Lower lobe of right lung (tissue), 2 donors: Measurements from ENCODE around the gene ASMT. TPM values are rescaled to one million over a fixed set of nuclear protein-coding genes. Genes with fewer than 3 reads are reported as not detected.

Source experiments
- ATAC-seq, 2 donors: fragments of 200-7000 bp; cut with Tn5 transposase; one replicate each; pipeline ENCODE4 v1.9.1; 2020 to 2022; ENCODE audit warnings: mild to moderate bottlenecking in 2 of 2, moderate library complexity in 2 of 2
- DNase-seq: peaks from one replicate; pipeline ENCODE4 v3.0.0-alpha.2; 2020
- H3K27ac ChIP-seq: fragments of 200-600 bp; one replicate; pipeline ENCODE4 v1.8.0; 2022
- H3K27me3 ChIP-seq: fragments of 200-600 bp; one replicate; pipeline ENCODE4 v1.8.0; 2022; ENCODE audit warnings: low read depth
- H3K36me3 ChIP-seq: fragments of 200-600 bp; one replicate; pipeline ENCODE4 v1.8.0; 2022; ENCODE audit warnings: mild to moderate bottlenecking
- H3K4me1 ChIP-seq: fragments of 200-600 bp; one replicate; pipeline ENCODE4 v1.8.0; 2022
- H3K4me3 ChIP-seq: fragments of 200-600 bp; one replicate; pipeline ENCODE4 v1.8.0; 2022; ENCODE audit warnings: mild to moderate bottlenecking
- H3K9me3 ChIP-seq: fragments of 200-600 bp; one replicate; pipeline ENCODE4 v1.8.0; 2022
- intact Hi-C: fragments of 100-400 bp; cut with DNase I; formaldehyde crosslinking; loops from one replicate; pipeline ENCODE4 v1.11.0; 2022
- total RNA-seq: library from RNA; stranded (reverse); fragmentation: NEBNext Ultra II Directional; extraction: Animal tissue kit (Norgen Biotek cat#: 25700); gene quantifications from one replicate; pipeline ENCODE4 v1.2.1, GENCODE V29; 2021
- TF ChIP-seq, protein P1 (sequence below): fragments of 200-600 bp; IDR thresholded peaks from one replicate; pipeline ENCODE4 v1.8.0; 2022; ENCODE audit warnings: antibody characterized with exemption, mild to moderate bottlenecking
- donor health status: DM: no; HTN: yes; CAD: no; lungs with severe emphysema.

Gene ASMT
- total RNA-seq, 1 donor from 2014 or later: not detected

DNA sequence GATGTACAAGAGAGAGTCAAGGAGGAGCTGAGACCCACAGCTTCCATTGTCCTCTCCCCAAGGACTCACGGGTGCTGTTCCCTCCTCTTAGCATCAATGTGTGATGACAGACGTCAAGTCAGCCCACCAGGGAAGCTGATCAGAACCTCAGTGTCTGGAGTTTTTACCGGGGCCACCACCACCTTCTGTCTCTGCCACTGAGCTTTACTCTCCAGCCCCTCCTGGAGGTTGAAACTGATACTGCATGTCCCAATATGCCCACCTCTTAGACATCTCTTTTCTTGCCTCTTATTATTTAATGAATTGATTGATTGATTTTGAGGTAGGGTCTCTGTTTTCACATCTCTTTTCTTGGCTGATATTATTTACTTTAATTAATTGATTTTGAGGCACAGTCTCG lies 33.7 kb upstream of the ASMT start:
- intact Hi-C loops: no loop called here
- no peak overlapping the region for H3K27ac ChIP-seq
- H3K36me3 ChIP-seq: no peaks in the 10 kb centered on the region
- H3K4me3 ChIP-seq: no peak overlapping the region
- DNase-seq (no peak), ATAC-seq (peak; percentile 61 to 89)
- TF ChIP-seq, protein P1, sequence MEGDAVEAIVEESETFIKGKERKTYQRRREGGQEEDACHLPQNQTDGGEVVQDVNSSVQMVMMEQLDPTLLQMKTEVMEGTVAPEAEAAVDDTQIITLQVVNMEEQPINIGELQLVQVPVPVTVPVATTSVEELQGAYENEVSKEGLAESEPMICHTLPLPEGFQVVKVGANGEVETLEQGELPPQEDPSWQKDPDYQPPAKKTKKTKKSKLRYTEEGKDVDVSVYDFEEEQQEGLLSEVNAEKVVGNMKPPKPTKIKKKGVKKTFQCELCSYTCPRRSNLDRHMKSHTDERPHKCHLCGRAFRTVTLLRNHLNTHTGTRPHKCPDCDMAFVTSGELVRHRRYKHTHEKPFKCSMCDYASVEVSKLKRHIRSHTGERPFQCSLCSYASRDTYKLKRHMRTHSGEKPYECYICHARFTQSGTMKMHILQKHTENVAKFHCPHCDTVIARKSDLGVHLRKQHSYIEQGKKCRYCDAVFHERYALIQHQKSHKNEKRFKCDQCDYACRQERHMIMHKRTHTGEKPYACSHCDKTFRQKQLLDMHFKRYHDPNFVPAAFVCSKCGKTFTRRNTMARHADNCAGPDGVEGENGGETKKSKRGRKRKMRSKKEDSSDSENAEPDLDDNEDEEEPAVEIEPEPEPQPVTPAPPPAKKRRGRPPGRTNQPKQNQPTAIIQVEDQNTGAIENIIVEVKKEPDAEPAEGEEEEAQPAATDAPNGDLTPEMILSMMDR: peak; percentile 87
- H3K27me3 ChIP-seq: no peaks in the 10 kb centered on the region
- H3K9me3 ChIP-seq: no peaks in the 10 kb centered on the region
- no peaks in the 10 kb centered on the region for H3K4me1 ChIP-seq

DNA sequence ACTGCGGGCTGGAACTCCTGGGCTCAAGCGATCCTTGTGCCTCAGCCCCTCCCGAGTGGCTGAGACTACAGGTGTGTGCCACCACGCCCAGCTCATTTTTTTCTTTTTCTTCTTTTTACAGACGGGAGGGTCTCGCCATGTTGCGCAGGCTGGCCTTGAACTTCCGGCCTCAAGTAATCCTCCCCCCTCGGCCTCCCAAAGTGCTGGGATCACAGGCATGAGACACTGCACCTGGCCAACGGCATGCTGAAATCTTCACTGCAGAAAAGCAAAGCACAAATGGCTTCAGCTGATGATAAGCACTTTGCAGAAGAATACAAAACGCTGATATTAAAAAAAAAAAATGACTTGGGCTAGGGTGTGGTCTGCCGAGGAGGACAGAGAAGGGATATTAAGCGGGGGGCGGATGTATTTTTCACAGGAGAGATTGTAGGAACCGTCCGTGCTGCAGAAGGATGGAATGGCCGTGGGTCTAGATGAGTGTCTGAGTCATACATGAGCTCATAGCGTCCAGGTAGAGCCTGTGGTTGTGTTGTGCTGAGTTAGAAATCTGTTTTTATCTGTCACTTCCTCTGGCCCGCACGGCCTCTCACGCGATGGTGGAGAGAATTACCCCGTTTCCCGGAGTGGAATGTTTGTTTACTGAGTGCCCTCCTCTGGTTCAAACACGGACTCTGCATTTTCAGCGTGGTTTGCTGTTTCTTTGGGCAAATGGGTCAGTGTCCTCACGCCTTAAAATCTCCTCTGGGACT lies 32.0 kb upstream of the ASMT start:
- Histone ChIP-seq H3K9me3 (no peaks in the 10 kb centered on the region), H3K27ac (no peak overlapping the region), H3K4me1 (no peaks in the 10 kb centered on the region), H3K36me3 (no peaks in the 10 kb centered on the region), H3K4me3 (no peak overlapping the region), H3K27me3 (no peaks in the 10 kb centered on the region)
- ATAC-seq (no peak), DNase-seq (no peak)
- TF ChIP-seq, protein P1: no peak
- intact Hi-C loops: no loop called here

DNA sequence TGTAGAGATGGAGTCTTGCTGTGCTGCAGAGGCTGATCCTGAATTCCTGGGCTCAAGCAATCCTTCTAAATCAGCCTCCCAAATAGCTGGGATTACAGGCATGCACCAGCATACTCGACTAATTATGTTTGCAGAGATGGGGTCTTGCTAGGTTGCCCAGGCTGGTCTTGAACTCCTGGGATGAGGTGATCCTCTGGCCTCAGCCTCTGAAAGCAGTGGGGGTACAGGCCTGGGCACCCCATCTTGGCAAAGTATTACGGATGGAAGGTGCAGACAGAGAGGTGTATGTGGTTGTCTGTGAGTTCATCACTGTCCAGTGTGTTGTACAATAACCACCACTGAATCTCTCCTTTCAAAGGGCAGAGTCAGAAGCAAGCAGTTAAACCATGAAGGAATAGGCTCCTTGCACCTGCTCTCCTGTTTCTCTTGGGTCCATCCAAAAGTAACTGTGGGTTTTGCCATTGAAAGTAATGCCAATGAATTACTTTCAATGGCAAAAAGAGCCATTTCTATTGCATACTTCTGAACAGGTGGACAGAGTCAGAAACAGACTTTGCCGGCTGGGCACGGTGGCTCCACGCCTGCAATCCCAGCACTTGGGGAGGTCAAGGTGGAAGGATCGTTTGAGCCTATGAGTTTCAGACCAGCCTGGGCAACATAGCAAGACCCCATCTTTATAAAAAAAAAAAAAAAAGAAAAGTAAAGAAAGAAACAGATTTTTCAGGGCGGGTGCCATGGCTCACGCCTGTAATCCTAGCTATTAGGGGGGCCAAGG lies 30.4 kb upstream of the ASMT start:
- Histone ChIP-seq H3K36me3 (no peaks in the 10 kb centered on the region), H3K4me1 (no peaks in the 10 kb centered on the region), H3K9me3 (no peaks in the 10 kb centered on the region), H3K27ac (no peak overlapping the region), H3K27me3 (no peaks in the 10 kb centered on the region), H3K4me3 (no peak overlapping the region)
- DNase-seq (no peak), ATAC-seq (no peak)
- TF ChIP-seq, protein P1: no peak
- intact Hi-C loops: no loop called here

DNA sequence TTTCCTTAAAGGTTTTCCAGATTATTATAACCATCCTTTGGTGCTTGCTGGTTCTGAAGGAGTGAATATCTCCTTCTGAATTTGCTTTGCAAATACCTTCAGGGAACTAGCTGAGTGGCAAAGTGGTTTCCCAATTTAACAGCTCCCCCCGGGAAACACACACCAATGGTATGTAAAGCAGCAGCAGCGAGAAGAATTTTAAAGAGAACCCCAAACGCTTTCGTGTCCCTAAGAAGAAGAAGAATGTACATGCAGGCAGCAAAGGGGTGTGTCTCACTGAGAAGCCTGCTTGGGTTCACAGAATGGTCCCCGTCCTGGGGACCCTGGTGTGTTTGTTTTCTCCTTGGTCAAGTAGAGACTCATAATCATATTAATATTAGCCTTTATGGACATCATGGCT lies 27.7 kb upstream of the ASMT start:
- H3K36me3 ChIP-seq: no peaks in the 10 kb centered on the region
- TF ChIP-seq, protein P1: no peak
- H3K4me3 ChIP-seq: no peak overlapping the region
- DNase-seq: no peak
- H3K27ac ChIP-seq: no peak overlapping the region
- H3K27me3 ChIP-seq: no peaks in the 10 kb centered on the region
- intact Hi-C loops: no loop called here
- no peak for ATAC-seq
- H3K4me1 ChIP-seq: no peaks in the 10 kb centered on the region
- no peaks in the 10 kb centered on the region for H3K9me3 ChIP-seq

DNA sequence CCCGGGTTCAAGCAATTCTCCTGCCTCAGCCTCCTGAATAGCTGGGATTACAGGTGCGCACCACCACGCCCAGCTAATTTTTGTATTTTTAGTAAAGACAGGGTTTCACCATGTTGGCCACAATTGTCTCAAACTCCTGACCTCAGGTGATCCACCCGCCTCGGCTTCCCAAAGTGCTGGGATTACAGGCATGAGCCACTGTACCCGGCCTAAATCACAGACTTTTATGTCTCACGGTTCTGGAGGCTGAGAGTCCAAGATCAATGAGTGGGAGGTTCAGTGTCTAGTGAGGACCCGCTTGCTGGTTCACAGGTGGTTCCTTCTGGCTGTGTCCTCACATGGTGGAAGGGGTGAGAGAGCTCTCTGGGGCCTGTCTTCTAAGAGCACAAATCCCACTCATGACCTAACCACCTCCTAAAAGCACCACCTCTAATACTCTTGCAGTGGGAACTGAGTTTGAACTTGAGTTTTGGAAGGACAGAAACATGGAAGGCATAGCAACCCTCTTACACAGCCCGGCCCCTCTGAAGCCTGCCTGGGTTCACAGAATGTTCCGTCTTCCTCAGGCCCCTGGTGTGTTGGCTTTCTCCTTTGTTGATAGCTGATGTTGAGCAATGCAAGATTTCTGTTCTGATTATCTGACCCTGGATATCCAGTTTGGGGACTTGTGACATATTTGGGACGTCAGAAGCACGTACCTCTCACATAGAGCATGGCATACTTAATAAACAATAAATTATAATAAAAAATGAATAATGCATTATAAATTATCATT lies 25.3 kb upstream of the ASMT start:
- TF ChIP-seq, protein P1: no peak
- no peak for ATAC-seq
- DNase-seq: no peak
- intact Hi-C loops: no loop called here
- Histone ChIP-seq H3K27ac (no peak overlapping the region), H3K36me3 (peaks cover 15% of the 10 kb centered on the region), H3K9me3 (no peaks in the 10 kb centered on the region), H3K27me3 (no peaks in the 10 kb centered on the region), H3K4me1 (peaks cover 18% of the 10 kb centered on the region), H3K4me3 (no peak overlapping the region)
